Lung (tissue), 12 donors: Measurements from ENCODE around the gene TRIM36. TPM values are rescaled to one million over a fixed set of nuclear protein-coding genes. Genes with fewer than 3 reads are reported as not detected.

Experiments
- ATAC-seq: fragments of 200-7000 bp; cut with Tn5 transposase; one replicate; pipeline ENCODE4 v1.9.1; 2020; ENCODE audit warnings: moderate number of reproducible peaks; ENCODE audit not compliant: insufficient read depth, low FRiP score
- DNase-seq, 3 donors: peaks; one replicate each; pipeline ENCODE4 v3.0.0-alpha.2; 2013 to 2017
- H3K27ac ChIP-seq, 2 donors: one replicate each; pipeline ENCODE4 v1.5.1; 2013; ENCODE audit warnings: mild to moderate bottlenecking in 2 of 2, moderate library complexity in 2 of 2, control low read depth in 1 of 2, inconsistent platforms in 1 of 2, low read depth in 1 of 2, low read length in 1 of 2
- H3K27me3 ChIP-seq, 3 donors: one replicate each; pipeline ENCODE4 v1.5.1; 2013; ENCODE audit warnings: low read length in 2 of 3; ENCODE audit not compliant: control insufficient read depth in 3 of 3, insufficient read depth in 3 of 3
- H3K36me3 ChIP-seq, 4 donors: one replicate each; pipeline ENCODE4 v1.5.1; 2013; ENCODE audit warnings: low read length in 4 of 4, mild to moderate bottlenecking in 1 of 4, moderate library complexity in 1 of 4; ENCODE audit not compliant: control insufficient read depth in 4 of 4, insufficient read depth in 4 of 4
- H3K4me1 ChIP-seq, 5 donors: one replicate each; pipeline ENCODE4 v1.5.1; 2013; ENCODE audit warnings: low read length in 5 of 5, mild to moderate bottlenecking in 2 of 5, moderate library complexity in 1 of 5; ENCODE audit not compliant: control insufficient read depth in 5 of 5, insufficient read depth in 5 of 5
- H3K4me3 ChIP-seq: one replicate; pipeline ENCODE4 v1.5.1; 2013; ENCODE audit warnings: mild to moderate bottlenecking, control low read depth, moderate library complexity
- H3K9ac ChIP-seq, 2 donors: one replicate each; pipeline ENCODE4 v1.5.1; 2013; ENCODE audit warnings: low read length in 2 of 2, control low read depth in 1 of 2; ENCODE audit not compliant: insufficient read depth in 1 of 2
- H3K9me3 ChIP-seq, 4 donors: one replicate each; pipeline ENCODE4 v1.5.1; 2013; ENCODE audit warnings: low read length in 3 of 4, mild to moderate bottlenecking in 1 of 4, moderate library complexity in 1 of 4; ENCODE audit not compliant: control insufficient read depth in 4 of 4, insufficient read depth in 3 of 4
- WGBS, 2 donors: extraction: QIAGEN DNeasy Blood & Tissue Kit; methylation state at CpG; one replicate each; pipeline ENCODE4 v1.1.7; 2013; 5-methylcytosine and 5-hydroxymethylcytosine counted together
- polyA plus RNA-seq, 2 donors: library from polyadenylated mRNA; stranded (reverse); fragments of 200-250 nt; gene quantifications; one replicate each; pipeline ENCODE4 v1.2.1, GENCODE V29; 2013
- total RNA-seq, 2 donors: library from RNA; depleted of rRNA in 1 of 2; stranded (reverse); fragments of >200 nt in 1 of 2; gene quantifications; one replicate each; pipeline ENCODE4 v1.2.1, GENCODE V29; 2014 to 2021
- TF ChIP-seq, protein P1 (sequence below): IDR thresholded peaks from 2 replicates; pipeline ENCODE4 v1.5.1; 2012; ENCODE audit warnings: mild to moderate bottlenecking; ENCODE audit errors: control extremely low read depth, extremely low read depth
- donor health status: control.
- donor health status: control.
- donor health status: Bipolar disorder and iron deficiency.
- donor health status: healthy.
- donor health status: DM: yes; HTN: yes; CAD: no.

TRIM36 gene
- total and polyA plus RNA-seq, 4 donors = 0.60 to 6.9 (median 3.8) TPM

DNA sequence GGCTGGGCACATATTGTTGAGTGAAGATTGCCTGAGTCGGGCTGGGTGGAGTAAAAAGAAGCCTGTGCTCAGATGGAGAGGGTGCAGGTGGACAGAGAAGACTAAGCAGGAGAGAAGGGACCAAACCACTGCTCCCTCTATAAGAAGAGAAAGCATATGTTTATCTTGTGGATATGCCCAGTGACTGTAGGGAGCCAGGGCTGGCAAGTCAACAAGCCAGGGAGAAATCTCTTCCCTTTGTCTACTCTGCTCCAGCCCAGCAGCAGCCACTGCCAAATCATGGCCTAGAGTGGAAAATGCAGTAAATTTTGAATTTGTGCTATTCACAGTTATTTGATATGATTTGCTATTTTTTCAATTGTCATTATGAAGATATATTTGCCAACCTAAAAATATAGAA lies 33.2 kb upstream of the TRIM36 start:
- H3K27me3 ChIP-seq = no peaks in the 10 kb centered on the region
- no peaks in the 10 kb centered on the region for H3K4me1 ChIP-seq
- peaks cover 0 to 2% (median 0%) of the 10 kb centered on the region in 4 donors for H3K36me3 ChIP-seq
- TF ChIP-seq, protein P1, sequence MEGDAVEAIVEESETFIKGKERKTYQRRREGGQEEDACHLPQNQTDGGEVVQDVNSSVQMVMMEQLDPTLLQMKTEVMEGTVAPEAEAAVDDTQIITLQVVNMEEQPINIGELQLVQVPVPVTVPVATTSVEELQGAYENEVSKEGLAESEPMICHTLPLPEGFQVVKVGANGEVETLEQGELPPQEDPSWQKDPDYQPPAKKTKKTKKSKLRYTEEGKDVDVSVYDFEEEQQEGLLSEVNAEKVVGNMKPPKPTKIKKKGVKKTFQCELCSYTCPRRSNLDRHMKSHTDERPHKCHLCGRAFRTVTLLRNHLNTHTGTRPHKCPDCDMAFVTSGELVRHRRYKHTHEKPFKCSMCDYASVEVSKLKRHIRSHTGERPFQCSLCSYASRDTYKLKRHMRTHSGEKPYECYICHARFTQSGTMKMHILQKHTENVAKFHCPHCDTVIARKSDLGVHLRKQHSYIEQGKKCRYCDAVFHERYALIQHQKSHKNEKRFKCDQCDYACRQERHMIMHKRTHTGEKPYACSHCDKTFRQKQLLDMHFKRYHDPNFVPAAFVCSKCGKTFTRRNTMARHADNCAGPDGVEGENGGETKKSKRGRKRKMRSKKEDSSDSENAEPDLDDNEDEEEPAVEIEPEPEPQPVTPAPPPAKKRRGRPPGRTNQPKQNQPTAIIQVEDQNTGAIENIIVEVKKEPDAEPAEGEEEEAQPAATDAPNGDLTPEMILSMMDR = no peak
- H3K4me3 ChIP-seq = no peak overlapping the region
- WGBS, 2 donors = 78 to 92% methylated on average over 1 of the region's 1 CpG
- no peak overlapping the region for H3K27ac ChIP-seq
- DNase-seq = no peak
- no peak for ATAC-seq
- no peaks in the 10 kb centered on the region for H3K9me3 ChIP-seq
- no peak overlapping the region for H3K9ac ChIP-seq

DNA sequence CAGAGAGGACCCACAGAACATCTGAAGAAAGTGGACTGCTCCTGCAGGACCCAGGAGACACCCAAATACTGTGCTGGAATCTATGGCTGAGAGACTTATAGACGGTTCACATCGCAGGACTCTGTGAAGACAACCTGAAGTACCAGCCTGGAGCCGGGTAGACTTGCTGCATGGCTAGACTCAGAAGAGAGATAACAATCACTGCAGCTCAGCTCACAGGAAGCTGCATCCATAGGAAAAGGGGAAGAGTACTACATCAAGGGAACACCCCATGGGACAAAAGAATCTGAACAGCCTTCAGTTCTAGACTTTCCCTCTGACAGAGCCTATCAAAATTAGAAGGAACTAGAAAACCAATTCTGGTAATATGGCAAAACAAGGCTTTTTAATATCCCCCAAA lies 26.5 kb upstream of the TRIM36 start:
- Histone ChIP-seq H3K9me3 (no peaks in the 10 kb centered on the region), H3K27me3 (no peaks in the 10 kb centered on the region), H3K36me3 (no peaks in the 10 kb centered on the region), H3K4me3 (no peak overlapping the region), H3K9ac (no peak overlapping the region), H3K4me1 (no peaks in the 10 kb centered on the region), H3K27ac (no peak overlapping the region)
- WGBS, 2 donors = 89% methylated on average over 3 of the region's 3 CpGs
- no peak for DNase-seq
- no peak for ATAC-seq
- TF ChIP-seq, protein P1 = no peak

DNA sequence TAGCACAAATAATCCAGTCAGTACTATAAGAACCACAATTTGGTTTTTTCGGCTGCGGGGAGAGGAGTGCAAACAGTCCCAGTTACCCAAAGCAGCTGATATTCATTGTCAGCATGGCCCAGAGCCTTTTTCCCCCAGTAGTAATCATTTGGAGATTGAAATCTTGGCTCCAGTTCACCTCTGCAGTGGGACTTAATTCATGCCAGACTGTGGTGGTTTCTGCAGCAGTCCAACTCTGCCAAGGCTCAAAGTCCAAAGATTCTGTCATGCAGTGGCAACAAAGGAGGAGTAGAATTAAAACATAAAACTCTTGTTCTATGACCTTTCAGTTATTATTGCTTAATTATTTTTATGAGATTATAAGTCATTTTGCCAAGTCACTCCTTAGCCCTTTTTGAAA lies 25.0 kb upstream of the TRIM36 start:
- Histone ChIP-seq H3K36me3 (no peaks in the 10 kb centered on the region), H3K4me1 (peaks cover 0 to 3% (median 0%) of the 10 kb centered on the region in 5 donors), H3K27me3 (no peaks in the 10 kb centered on the region), H3K9me3 (no peaks in the 10 kb centered on the region), H3K9ac (no peak overlapping the region), H3K27ac (no peak overlapping the region), H3K4me3 (no peak overlapping the region)
- DNase-seq (no peak), ATAC-seq (no peak)
- TF ChIP-seq, protein P1 = no peak
- WGBS, 2 donors = 96 to 98% methylated on average over 2 of the region's 2 CpGs

DNA sequence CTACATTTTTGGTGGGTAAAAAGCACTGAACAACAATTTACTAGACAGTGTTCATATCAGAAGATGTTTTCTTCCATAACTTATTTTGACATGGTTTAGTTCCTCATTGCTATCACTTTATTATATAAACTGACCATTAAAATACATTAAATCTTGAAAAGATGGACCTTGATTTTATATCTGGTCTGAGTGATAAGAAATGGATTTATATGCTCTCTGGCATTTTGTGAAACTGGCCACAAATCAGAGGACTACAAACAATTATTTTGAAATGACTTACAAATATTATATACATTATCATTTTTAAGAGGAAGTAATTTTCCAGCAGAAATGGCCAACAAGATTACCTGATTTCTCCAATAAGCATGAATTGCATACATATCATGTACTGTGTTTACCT lies 23.6 kb upstream of the TRIM36 start:
- ATAC-seq (no peak), DNase-seq (no peak)
- no peaks in the 10 kb centered on the region for H3K9me3 ChIP-seq
- H3K9ac ChIP-seq = no peak overlapping the region
- no peak overlapping the region for H3K4me3 ChIP-seq
- H3K36me3 ChIP-seq = no peaks in the 10 kb centered on the region
- H3K4me1 ChIP-seq = peaks cover 0 to 3% (median 0%) of the 10 kb centered on the region in 5 donors
- H3K27ac ChIP-seq = no peak overlapping the region
- TF ChIP-seq, protein P1 = no peak
- no peaks in the 10 kb centered on the region for H3K27me3 ChIP-seq
